Tibial nerve (tissue), 4 donors: ENCODE results near the gene AOPEP.

ENCODE experiments used
- EP300 ChIP-seq, 2 donors: sonication (generic); formaldehyde crosslinking; IDR thresholded peaks; one replicate each; pipeline ENCODE4 v1.6.1; 2017; ENCODE audit warnings: antibody characterized with exemption in 2 of 2, mild to moderate bottlenecking in 1 of 2
- POLR2A ChIP-seq, 2 donors: fragments of 450-650 bp; IDR thresholded peaks; one replicate each; pipeline ENCODE4 v1.6.1; 2017; ENCODE audit warnings: antibody characterized with exemption in 2 of 2, mild to moderate bottlenecking in 2 of 2, moderate library complexity in 2 of 2
- TF ChIP-seq, protein P1 (sequence below), 5 experiments: fragments of 200-600 bp in 3 of 5; fragments of 450-650 bp in 2 of 5; sonication (generic) in 3 of 5; IDR thresholded peaks; one replicate each; pipeline ENCODE4 v1.5.1; 2016 to 2019; ENCODE audit warnings: antibody characterized with exemption in 5 of 5, mild to moderate bottlenecking in 3 of 5, moderate library complexity in 2 of 5

DNA sequence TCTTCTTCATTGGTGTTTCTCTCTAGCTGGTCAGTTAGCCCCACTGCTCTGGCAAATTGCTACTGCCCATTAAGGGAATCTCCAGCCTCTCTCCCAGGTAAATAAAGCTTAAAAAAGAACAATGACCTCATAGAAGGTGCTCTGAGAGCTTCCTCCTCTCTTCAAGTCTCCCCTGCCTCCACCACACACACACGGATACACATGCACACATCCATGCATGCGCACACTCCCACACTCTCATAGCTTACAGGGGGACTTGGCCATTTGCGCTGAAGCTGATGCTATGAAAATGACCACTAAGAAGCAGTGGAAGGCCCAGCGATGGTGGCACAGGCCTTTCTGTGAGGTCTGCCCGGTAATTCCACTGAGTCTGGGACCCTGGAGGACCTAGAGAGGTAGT lies 250.9 kb downstream of the AOPEP start:
- TF ChIP-seq POLR2A (IDR thresholded peaks at IDR 0.05) (no peak), EP300 (IDR thresholded peaks at IDR 0.05) (no peak)
- TF ChIP-seq, protein P1, sequence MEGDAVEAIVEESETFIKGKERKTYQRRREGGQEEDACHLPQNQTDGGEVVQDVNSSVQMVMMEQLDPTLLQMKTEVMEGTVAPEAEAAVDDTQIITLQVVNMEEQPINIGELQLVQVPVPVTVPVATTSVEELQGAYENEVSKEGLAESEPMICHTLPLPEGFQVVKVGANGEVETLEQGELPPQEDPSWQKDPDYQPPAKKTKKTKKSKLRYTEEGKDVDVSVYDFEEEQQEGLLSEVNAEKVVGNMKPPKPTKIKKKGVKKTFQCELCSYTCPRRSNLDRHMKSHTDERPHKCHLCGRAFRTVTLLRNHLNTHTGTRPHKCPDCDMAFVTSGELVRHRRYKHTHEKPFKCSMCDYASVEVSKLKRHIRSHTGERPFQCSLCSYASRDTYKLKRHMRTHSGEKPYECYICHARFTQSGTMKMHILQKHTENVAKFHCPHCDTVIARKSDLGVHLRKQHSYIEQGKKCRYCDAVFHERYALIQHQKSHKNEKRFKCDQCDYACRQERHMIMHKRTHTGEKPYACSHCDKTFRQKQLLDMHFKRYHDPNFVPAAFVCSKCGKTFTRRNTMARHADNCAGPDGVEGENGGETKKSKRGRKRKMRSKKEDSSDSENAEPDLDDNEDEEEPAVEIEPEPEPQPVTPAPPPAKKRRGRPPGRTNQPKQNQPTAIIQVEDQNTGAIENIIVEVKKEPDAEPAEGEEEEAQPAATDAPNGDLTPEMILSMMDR (IDR thresholded peaks at IDR 0.05): no peak
